Measurements from ENCODE around the gene GABBR2.

DNA sequence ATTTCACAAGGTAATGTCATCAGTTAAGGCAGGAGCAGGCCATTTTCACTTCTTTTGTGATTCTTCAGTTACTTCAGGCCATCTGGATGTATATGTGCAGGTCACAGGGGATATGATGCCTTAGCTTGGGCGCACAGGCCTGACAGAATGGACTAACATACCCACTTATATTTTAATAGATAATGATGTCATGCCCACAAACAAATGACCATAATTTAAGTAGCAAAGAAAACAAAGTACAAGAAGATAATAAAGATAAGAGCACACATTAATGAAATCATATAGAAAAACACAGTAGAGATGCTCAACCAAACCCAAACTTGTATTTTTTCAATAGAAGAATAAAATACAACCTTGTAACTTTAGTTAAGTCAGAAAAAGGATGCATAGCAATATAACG lies 433.6 kb downstream of the GABBR2 start:
- TF ChIP-seq, protein P1, sequence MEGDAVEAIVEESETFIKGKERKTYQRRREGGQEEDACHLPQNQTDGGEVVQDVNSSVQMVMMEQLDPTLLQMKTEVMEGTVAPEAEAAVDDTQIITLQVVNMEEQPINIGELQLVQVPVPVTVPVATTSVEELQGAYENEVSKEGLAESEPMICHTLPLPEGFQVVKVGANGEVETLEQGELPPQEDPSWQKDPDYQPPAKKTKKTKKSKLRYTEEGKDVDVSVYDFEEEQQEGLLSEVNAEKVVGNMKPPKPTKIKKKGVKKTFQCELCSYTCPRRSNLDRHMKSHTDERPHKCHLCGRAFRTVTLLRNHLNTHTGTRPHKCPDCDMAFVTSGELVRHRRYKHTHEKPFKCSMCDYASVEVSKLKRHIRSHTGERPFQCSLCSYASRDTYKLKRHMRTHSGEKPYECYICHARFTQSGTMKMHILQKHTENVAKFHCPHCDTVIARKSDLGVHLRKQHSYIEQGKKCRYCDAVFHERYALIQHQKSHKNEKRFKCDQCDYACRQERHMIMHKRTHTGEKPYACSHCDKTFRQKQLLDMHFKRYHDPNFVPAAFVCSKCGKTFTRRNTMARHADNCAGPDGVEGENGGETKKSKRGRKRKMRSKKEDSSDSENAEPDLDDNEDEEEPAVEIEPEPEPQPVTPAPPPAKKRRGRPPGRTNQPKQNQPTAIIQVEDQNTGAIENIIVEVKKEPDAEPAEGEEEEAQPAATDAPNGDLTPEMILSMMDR (conservative IDR thresholded peaks at IDR 0.05; ENCODE audit: low read depth in 2 of 2), result no peak
- no peak for TF ChIP-seq EZH2 (IDR thresholded peaks at IDR 0.05; ENCODE audit: low read depth, unreplicated experiment)
- TF ChIP-seq, protein P2, sequence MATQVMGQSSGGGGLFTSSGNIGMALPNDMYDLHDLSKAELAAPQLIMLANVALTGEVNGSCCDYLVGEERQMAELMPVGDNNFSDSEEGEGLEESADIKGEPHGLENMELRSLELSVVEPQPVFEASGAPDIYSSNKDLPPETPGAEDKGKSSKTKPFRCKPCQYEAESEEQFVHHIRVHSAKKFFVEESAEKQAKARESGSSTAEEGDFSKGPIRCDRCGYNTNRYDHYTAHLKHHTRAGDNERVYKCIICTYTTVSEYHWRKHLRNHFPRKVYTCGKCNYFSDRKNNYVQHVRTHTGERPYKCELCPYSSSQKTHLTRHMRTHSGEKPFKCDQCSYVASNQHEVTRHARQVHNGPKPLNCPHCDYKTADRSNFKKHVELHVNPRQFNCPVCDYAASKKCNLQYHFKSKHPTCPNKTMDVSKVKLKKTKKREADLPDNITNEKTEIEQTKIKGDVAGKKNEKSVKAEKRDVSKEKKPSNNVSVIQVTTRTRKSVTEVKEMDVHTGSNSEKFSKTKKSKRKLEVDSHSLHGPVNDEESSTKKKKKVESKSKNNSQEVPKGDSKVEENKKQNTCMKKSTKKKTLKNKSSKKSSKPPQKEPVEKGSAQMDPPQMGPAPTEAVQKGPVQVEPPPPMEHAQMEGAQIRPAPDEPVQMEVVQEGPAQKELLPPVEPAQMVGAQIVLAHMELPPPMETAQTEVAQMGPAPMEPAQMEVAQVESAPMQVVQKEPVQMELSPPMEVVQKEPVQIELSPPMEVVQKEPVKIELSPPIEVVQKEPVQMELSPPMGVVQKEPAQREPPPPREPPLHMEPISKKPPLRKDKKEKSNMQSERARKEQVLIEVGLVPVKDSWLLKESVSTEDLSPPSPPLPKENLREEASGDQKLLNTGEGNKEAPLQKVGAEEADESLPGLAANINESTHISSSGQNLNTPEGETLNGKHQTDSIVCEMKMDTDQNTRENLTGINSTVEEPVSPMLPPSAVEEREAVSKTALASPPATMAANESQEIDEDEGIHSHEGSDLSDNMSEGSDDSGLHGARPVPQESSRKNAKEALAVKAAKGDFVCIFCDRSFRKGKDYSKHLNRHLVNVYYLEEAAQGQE (IDR thresholded peaks at IDR 0.05; ENCODE audit: unreplicated experiment), result no peak
- no peak for TF ChIP-seq CREB1 (CRISPR knock-in tag; IDR thresholded peaks at IDR 0.05; ENCODE audit: low read depth)
- TF ChIP-seq POLR2AphosphoS5 (IDR thresholded peaks at IDR 0.05; ENCODE audit: low read depth), result no peak
- no peak for TF ChIP-seq JUNB (IDR thresholded peaks at IDR 0.05; ENCODE audit: unreplicated experiment)
- TF ChIP-seq ZNF331 (CRISPR knock-in tag; IDR thresholded peaks at IDR 0.05; ENCODE audit: low read depth), result no peak
- no peak for TF ChIP-seq NANOG (IDR thresholded peaks at IDR 0.05; ENCODE audit: borderline replicate concordance)
- TF ChIP-seq, protein P3, sequence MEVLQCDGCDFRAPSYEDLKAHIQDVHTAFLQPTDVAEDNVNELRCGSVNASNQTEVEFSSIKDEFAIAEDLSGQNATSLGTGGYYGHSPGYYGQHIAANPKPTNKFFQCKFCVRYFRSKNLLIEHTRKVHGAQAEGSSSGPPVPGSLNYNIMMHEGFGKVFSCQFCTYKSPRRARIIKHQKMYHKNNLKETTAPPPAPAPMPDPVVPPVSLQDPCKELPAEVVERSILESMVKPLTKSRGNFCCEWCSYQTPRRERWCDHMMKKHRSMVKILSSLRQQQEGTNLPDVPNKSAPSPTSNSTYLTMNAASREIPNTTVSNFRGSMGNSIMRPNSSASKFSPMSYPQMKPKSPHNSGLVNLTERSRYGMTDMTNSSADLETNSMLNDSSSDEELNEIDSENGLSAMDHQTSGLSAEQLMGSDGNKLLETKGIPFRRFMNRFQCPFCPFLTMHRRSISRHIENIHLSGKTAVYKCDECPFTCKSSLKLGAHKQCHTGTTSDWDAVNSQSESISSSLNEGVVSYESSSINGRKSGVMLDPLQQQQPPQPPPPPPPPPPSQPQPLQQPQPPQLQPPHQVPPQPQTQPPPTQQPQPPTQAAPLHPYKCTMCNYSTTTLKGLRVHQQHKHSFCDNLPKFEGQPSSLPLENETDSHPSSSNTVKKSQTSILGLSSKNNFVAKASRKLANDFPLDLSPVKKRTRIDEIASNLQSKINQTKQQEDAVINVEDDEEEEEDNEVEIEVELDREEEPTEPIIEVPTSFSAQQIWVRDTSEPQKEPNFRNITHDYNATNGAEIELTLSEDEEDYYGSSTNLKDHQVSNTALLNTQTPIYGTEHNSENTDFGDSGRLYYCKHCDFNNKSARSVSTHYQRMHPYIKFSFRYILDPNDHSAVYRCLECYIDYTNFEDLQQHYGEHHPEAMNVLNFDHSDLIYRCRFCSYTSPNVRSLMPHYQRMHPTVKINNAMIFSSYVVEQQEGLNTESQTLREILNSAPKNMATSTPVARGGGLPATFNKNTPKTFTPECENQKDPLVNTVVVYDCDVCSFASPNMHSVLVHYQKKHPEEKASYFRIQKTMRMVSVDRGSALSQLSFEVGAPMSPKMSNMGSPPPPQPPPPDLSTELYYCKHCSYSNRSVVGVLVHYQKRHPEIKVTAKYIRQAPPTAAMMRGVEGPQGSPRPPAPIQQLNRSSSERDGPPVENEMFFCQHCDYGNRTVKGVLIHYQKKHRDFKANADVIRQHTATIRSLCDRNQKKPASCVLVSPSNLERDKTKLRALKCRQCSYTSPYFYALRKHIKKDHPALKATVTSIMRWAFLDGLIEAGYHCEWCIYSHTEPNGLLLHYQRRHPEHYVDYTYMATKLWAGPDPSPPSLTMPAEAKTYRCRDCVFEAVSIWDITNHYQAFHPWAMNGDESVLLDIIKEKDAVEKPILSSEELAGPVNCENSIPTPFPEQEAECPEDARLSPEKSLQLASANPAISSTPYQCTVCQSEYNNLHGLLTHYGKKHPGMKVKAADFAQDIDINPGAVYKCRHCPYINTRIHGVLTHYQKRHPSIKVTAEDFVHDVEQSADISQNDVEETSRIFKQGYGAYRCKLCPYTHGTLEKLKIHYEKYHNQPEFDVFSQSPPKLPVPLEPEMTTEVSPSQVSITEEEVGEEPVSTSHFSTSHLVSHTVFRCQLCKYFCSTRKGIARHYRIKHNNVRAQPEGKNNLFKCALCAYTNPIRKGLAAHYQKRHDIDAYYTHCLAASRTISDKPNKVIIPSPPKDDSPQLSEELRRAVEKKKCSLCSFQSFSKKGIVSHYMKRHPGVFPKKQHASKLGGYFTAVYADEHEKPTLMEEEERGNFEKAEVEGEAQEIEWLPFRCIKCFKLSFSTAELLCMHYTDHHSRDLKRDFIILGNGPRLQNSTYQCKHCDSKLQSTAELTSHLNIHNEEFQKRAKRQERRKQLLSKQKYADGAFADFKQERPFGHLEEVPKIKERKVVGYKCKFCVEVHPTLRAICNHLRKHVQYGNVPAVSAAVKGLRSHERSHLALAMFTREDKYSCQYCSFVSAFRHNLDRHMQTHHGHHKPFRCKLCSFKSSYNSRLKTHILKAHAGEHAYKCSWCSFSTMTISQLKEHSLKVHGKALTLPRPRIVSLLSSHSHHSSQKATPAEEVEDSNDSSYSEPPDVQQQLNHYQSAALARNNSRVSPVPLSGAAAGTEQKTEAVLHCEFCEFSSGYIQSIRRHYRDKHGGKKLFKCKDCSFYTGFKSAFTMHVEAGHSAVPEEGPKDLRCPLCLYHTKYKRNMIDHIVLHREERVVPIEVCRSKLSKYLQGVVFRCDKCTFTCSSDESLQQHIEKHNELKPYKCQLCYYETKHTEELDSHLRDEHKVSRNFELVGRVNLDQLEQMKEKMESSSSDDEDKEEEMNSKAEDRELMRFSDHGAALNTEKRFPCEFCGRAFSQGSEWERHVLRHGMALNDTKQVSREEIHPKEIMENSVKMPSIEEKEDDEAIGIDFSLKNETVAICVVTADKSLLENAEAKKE (CRISPR knock-in tag; IDR thresholded peaks at IDR 0.05), result no peak
- TF ChIP-seq, protein P4, sequence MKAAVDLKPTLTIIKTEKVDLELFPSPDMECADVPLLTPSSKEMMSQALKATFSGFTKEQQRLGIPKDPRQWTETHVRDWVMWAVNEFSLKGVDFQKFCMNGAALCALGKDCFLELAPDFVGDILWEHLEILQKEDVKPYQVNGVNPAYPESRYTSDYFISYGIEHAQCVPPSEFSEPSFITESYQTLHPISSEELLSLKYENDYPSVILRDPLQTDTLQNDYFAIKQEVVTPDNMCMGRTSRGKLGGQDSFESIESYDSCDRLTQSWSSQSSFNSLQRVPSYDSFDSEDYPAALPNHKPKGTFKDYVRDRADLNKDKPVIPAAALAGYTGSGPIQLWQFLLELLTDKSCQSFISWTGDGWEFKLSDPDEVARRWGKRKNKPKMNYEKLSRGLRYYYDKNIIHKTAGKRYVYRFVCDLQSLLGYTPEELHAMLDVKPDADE (IDR thresholded peaks at IDR 0.05), result no peak
- TF ChIP-seq STAT1 (IDR thresholded peaks at IDR 0.05; ENCODE audit: unreplicated experiment), result no peak
- TF ChIP-seq EZH2phosphoT487 (IDR thresholded peaks at IDR 0.05; ENCODE audit: unreplicated experiment), result no peak
- TF ChIP-seq ZNF114 (CRISPR knock-in tag; IDR thresholded peaks at IDR 0.05), result no peak

Measured in GM23338 (cell line).